Activated naive CD4-positive, alpha-beta T cell treated with anti-CD3 and anti-CD28 coated beads, Interleukin-2, amount 50 U/mL, for 16 hours (primary cell): Measurements from ENCODE around the gene TUBGCP6.

Experiments
- DNase-seq: peaks from one replicate; pipeline ENCODE4 v3.0.0-alpha.2; 2020

Gene TUBGCP6

DNA sequence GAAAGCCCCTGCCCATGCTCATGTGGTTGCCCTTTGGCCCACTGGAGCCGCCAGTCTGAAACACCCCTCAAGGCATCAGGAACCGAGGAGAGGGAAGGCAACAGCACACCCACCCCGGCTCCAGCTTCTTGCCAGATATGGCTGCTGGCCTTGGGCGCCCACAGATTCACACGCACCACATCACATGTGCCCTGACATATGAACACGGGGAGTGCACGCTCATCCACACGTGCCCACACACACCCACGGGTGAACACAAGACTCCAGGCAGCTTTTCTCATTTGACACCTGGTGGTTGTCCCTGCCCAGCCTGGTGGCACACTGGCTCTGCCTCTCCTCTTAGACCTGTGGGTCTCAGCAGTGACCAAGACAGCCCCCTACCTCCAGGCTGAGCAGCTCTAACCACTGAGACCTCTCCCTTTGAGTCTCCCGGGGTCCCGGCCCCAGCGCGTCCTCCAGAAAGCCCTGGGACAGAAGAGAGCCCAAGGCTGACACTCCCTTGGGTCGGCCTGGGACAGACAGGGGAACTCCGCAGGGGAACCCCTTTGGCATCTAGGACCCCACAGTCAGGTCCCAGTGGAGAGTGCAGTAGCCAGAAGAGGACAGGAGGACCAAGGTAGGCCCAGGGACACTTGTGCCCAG is 19.4 kb upstream of the TUBGCP6 start:
- no peak for DNase-seq

DNA sequence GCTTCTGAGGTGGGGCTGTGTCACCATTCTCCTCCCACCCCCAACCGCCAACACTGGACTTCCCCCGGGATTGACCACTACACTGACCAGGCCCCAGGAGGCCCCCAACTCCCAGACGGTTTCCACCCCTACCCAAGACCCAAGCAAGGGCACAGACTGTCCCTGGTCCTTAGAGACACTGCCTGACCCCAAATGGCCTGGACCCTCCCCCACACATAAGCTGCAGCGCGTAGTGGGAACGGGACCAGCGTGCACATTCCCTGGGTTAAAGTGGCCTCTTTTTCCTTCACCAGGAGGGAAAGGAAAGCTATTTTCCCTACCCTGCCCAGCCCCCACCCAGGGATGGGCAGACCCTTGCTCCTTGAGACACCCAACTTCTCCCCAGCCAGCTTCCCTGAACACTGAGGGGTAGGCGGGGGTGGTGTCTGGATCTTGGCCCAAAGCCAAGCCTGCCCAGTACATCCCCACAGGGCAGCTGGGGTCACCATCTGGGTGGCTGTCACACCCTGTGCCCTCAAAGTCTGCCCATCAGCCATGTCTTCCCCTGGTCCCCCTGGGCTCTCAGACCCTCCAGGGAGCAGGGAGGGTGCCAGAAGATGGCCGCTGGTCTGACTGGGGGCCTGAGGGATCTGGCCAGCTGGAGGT is 18.3 kb upstream of the TUBGCP6 start:
- no peak for DNase-seq

DNA sequence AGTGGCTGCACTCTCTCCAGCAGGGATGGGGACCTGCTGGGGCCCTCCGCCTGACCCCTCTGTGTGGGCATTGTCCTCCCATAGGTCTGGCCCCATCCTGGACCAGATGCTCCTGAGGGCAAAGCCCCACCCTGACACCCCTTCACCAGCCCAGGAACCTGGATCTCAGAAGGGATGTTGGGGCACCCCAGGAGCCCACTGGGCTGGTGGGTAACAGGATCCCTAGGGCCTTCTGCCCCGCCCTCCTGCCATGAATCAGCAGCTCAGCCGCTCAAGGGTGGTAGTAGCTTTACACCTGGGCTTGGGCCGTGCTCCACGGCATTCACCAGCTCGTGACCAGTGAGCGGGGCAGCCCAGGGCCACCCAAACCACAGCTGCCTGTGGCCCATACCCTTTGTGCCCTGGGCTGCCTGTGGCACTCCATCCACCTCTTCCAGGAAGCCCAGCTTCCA is 17.7 kb upstream of the TUBGCP6 start:
- no peak for DNase-seq

DNA sequence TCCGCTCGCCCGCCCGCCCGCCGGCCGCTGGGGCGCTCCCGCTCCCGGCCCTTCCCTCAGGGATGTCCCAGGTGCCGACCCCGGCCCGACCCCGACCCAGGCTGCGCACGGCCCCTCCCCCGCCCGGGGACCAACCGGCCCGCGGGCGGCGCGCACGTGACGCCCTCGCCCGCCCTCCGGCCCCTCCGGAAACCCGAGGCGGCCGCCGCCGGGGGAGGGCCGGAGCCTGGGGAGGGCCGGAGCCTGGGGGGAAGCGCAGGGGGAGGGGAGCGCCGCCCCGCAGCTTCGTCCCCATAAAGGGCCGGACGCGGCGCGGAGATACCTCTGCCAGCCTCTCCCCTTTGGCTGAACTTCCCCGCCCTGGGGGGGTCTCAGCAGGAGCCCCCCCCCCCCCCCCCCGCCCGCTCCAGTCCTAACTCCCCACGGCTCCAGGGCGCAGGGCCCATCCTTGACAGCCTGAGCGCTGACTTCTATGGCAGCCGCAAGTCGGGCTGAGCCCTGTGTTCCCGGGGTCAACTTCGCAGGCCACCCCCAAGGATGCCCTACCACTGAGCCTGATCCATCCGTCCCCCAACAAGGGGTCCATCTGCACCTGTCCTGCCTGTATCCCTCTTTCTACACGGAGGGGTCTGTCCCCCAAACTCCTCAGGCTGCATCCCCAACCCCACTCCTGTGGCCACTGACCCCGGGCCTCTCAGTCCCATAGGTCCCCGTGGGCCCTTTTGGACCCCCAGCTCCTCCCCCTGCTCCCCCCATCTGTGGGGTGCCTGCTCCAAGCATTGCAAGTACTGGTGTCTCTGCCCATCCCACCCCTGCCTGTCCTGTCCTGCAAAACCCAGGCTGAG is 17.0 kb upstream of the TUBGCP6 start, which contains the start of gene MAPK12:
Gene MAPK12 (minus strand): TSS at position 69 of the 845 bp plus-strand sequence. CDS start 174 bp downstream, outside the sequence.
- DNase-seq, result no peak

DNA sequence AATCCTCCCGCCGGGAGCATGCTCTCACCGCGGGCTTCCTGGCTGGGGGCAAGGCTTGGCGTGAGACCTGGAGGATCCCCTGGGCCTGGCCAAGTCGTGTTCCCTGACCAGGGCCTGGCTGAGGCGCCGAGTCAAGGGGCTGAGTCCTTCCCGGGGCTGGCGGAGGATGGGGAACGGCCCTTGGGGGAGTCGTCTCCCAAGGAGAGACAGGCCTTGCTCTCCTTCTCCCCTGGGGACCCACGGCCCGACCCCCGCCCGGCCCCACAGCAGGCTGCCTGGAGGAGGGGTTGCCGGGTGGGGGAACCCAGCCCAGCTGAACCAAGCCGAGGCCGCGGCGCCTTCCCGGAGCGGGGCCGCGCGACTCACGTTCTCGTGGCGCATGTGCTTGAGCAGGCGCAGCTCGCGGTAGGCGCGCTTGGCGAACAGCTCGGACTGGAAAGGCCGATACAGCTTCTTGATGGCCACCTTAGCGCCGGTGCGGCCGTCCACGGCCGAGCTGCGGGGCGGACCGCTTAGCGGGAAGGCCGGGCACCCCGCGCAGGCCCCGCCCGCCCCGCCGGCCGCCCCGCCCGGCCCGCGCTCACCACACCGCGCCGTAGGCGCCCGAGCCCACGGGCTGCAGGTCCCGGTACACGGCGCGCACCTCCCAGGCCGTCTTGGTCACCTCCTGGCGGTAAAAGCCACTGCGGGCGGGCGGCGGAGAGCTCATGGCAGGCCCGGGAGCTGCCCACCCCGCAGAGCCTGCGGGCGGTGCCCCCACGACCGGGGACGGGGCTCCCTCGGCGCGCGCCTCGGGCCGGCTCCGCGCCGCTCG is 16.2 kb upstream of the TUBGCP6 start:
- DNase-seq, result peak; percentile 46

DNA sequence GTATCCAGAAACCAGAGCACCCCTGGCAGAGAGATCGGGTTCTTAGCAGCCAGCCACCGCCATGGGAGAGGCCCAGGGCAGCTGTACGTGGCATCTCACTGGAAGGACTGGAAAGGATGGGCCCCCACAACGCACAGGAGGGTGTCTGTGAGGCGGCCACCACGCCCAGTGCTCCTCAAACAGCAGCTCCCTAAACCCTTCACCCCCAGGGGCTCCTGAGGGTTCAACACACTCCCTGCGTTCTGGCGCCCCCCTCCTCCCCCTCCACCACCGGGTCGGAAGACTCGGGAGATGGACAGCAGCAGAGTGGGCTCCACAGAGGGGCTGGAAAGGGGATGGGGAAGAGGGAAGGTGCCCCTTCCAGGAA is 15.6 kb upstream of the TUBGCP6 start:
- DNase-seq, result no peak

DNA sequence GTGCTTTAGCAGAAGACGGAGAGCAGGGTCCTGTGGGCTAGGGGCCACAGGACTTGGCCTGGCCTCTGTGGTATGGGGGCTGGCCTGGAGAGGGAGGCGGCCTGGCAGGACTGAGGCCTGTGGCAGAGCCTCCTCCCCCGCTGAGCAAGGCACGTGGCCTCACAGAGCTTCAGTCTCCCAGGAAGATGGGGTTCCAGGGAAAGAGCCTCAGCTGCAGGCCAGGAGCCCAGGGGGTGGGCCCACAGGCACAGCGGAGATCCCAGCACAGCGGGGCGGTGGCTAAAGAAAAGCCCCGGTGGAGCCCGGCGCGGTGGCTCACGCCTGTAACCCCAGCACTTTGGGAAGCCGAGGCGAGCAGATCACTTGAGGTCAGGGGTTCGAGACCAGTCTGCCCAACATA is 14.5 kb upstream of the TUBGCP6 start:
- DNase-seq, result no peak

DNA sequence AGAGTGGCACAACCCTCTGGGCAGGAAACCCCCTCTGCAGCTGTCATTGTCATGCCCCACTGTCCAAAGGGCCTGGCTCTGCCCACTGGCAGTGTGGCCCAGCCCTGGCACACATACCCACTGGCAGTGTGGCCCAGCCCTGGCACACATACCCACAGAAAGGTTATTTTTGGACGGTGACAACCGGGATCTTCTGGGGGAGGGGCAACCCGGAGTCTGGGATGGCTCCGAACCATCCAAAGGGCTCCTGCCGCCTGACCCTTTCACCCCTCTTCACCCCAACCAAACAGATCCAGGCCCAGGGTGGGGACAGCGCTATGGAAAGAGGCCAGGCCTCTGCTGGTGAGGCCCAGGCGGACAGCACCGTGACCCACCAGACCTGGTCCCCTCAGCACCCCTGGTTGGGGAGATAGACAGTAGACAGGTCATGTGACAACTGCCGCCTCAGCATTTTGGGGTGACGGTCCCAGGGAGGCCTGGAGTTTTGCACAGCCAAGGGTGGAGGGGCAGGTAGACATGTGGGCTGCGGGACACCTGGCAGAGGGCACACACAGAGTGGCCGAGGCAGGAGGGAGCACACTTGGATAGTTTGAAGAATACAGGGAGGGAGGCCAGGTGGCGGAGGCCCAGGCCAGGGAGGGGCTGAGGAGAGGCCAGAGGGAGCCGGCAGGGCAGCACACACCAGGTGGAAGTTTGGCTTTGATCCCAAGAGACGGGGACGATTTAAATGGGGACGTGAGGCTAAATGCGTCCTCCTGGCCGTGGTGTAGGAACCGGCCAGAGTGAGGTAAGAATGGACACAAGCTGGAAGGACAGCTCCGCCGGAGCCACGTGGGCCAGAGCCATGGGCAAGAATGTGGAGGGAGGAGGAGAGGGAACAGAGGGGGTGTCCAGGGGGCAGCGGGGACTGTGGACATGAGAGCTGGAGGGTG is 13.8 kb upstream of the TUBGCP6 start:
- no peak for DNase-seq

DNA sequence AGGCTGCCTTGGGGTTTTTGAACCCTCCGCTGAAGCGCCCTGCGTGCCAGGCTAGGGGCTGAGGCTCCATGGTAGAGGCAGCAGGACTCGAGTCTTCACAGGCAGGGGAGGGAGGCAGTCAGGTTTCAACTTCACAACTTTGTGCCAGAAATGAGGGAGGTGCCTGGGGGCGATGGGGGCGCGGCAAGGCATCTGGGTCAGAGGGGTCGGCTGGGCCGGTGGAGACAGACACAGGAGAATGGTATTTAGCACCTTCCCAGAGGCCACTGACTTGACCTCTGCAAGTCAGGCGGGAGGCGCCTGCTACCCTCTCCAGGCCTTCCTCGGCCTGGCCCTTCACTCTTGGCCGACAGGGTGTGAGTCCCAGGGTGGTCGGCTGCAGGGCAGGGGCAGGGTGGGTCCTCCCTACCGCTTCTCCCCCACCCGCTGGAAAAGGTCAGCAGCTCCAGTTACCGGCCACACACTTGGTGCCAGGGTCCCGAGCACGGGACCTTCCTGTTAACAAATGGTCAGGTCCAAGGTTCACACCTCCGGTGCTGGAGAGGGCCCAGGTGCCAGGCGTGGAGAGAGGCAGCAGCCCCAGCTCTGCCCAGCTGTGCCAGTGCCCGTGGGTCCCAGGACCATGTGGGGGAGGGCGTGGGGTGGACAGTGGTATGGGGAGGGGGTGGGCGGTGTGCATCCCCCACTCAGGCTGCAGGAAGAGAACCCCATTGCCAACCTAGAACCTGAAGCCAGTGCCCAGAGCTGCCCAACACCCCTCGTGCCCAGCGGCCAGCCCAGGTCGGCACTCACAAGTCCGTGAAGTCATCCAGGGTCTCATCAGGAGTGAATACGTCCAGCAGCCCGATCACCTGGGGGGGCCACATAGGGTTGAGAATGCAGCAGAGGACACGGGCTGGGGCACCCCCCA is 12.9 kb upstream of the TUBGCP6 start:
- DNase-seq, result no peak

DNA sequence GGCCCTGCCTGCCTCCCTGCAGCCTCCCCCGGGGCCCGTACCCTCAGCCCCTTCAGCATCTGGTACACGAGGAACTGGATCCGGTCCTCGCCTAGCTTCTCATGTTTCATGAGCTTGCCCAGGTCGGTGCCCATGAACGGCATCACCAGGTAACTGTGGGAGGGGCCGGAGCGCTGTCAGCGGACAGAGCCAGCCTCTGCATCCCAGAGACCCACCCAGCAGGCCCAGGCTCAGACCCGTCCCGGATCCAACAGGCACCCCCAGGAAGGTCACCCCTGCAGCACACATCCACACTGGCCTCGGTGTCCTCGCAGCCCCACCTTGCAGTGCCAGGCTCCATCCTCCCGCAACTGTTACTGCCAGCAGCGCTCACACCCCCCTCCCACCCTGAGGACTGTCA is 12.2 kb upstream of the TUBGCP6 start:
- no peak for DNase-seq

DNA sequence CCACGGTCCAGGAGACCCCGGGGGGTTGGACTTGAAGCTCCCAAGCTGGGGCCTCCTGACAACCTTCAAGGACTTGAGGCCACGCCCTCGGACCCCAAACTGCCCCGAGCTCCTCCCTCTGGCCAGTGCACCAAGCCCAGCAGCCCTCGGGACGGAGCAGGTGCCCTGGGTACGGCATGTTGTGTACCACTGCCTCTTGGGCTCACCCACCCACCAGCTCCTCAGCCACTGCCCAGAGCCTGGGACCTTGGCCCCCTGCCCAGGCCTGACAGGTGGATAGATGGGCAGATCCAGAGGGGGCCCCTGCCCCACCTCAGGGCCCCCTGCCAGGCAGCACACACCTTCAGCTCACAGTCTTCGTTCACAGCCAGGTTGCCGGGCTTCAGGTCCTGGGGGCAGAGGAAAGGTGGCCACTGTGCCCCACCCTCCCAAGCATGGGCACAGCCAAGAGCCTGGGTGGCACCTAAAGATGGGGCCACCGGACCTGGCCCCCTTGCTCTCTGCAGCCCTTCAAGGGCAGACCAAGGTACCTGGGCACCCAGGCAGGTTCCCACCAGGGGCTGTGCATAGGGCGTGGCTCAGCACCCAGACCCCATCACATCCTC is 11.5 kb upstream of the TUBGCP6 start:
- no peak for DNase-seq

DNA sequence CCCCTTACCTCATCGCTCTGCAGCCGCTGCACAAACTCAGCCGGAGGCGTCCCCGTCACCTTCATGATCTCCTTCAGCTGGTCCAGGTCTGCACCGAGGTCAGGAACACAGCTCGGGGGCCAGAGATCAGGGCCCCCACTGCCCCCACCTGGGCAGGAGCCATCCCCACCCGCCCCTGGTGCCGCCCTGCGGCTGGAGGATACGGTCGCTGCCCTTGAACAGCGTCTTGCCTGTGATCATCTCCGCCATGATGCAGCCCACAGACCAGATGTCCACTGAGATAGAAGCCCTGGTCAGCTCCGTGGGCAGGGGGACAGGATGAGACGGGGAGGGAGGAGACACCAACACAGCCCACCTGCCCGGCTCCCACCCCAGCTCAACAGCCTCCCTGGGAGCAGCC is 10.8 kb upstream of the TUBGCP6 start:
- DNase-seq, result no peak

DNA sequence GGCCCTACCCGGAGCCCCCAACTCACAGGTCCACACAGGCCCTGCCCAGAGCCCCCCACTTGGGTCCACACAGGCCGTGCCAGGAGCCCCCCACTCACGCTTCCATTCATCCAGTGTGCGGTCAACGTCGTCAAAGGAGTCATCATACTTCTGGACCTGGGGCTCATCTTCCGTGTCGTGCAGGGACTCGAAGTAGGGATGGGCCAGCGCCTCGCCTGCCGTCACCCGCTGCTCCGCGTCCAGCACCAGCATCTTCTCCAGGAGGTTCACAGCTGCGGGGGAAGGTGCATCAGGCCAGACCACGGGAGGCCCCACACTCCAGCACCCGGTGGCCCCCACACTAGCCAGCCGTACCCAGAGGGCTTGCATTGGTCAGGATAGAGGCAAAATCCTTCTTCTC is 10.3 kb upstream of the TUBGCP6 start:
- no peak for DNase-seq

DNA sequence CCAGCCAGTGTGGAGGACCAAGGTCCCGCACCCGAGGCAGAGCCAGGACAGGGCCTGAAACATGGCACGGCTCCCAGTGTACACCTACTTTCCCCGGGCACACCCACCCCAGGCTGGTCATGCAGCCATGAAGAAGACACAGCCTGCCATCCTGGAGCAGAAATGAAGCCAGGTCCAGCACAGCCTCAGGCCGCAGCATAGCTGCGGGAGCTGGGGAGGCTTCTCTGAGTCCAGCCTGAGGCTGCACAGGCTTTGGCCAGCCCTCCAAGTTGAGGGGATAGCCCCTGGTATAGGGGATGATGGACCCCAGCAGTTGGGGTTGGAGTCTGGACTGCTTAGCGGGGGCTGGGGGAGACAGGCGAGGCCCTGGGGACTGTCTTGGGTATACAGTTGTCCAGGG is 9.1 kb upstream of the TUBGCP6 start:
- DNase-seq, result no peak

DNA sequence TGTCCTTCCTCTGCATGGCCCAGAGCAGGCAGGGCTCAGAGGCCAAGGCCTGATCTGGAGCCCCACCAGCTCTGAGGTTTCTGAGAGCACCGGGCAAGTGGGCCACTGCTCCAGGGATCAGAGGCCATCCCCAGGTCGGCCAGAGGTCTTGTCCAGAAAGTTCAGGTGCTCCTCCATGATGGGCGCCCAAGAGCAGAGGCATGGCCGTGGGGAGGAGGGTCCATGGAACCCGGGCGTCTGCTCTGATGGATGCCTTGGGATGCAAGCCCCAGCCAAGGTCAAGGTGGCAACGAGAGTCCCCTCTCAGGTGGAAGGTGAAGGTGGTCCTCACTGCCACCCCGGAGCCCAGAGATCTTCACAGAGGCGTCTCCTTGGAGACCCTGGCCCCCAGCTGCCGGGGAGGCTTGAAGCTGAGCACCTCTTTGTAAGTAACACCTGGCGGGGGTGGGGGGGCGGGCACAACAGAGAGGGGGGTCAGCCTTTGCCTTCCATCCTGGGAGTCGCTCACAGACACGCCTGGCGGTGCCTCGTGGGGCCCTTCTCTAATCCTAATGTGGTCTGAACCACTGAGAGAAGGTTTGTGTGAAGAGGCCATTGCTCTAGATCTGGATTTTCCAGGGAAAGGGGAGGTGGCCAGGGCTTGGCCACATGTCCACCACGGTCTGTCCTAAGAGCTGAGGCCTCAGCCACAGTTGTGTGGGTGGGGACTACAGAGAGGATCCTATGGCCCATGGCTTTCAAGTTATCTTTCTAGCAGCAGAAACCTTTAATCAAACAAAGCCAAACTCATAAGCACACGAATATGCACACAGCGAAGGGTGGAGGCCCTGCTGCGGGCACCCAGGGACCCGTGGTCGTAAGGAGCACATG is 8.5 kb upstream of the TUBGCP6 start:
- DNase-seq, result no peak

DNA sequence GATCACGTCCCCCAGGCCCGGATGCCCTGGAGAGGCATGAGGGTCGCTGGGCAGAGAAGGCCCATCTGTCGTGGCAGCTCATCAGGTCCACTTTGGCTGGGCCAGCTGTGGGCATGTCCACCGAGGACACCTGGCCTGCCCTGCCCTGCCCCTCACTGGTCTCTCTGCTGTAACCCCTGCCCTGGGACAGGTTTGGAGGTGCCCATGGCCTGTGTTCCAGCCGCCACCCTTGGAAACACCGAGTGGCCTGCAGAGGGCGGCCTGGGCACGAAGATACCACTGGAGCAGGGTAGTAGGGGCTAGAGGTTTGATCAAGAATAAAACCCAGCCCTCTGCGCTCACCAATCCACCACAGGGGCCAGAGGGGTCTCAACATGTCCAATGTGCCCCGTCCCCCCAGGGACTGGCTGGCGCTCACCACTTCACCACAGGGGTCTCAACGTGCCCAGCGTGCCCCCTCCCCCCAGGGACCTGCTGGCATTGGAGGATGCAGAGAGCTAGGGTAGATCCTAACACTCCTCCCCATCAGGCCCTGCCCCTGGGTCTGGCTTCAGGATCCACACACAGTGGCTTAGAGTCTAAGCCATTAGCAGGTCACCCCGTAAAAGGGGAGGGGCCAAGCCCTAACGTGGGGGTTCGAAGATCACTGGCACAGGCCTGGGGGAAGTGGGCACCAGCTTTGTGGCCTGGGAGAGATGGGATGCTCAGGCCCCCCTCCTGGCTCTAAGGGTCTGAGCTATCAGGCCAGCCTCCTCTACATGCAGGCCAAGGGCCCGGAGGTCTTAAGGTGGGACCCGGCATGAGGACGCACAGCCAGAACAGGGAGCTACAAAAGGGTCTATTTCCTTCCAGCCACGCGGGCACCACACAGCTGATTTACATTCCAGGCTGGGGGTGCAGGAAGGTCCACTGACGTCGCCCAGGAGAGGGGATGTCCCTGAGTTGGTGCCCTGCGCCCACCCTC is 7.5 kb upstream of the TUBGCP6 start:
- peak; percentile 77 for DNase-seq

DNA sequence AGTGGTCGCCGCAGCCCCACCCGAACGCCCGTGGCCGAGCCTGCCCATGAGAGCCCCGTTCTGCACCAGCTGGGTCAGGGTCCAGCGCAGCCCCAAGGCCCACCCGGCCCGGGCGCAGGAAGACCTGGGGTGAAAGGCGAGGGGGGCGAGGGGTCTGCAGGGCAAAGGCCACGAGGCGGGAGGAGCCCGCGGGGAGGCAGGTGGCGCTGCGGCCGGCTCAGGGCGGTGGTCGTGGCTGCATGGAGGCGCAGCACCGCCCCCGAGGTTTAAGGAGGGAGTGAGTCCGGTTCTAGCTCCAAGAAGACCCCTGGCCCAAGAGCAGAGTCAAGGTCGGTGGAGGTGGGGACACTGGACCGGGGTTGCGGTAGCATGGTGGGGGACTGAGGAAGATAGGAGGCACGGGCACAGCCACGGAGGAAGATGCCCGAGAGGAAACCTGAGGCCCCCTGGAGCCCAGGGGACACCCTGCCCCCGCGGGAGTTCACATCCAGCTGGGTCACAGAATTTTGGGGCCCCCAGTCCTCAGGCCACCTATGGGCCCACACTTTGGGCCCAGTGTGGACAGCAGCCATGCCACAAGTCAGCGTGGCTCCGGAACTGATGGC is 6.8 kb upstream of the TUBGCP6 start:
- no peak for DNase-seq
